Inferior parietal cortex (tissue), 1 donor: ENCODE measurements around the gene THAP5.
"Not testable (repeated sequence)": the region's sequence is repeated elsewhere in the genome, so short reads cannot be mapped to it uniquely, and the experiment has no call there.

ENCODE experiments used
- DNase-seq: peaks from one replicate; pipeline ENCODE4 v3.0.0-alpha.2; 2016; ENCODE audit errors: extremely low spot score

The THAP5 gene

DNA sequence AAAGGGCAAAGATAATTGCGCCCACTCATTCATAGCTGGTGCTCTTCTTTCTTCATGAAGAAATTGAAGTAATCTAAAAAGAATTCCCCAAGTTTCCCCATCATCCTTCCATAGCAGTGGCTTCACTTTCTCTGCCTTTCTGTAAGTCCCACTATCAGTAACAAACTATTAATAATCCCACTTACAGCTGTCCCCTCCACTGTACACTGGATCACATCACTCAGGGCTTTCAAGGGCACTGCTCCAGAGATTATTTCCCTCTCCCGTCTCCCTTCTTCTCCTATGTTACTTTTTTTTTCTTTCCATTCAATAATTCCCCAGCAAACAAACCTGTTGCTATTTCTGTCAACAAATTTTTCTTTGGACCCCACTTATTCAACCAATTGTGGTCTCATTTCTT lies 16.3 kb upstream of the THAP5 start:
- no peak for DNase-seq

DNA sequence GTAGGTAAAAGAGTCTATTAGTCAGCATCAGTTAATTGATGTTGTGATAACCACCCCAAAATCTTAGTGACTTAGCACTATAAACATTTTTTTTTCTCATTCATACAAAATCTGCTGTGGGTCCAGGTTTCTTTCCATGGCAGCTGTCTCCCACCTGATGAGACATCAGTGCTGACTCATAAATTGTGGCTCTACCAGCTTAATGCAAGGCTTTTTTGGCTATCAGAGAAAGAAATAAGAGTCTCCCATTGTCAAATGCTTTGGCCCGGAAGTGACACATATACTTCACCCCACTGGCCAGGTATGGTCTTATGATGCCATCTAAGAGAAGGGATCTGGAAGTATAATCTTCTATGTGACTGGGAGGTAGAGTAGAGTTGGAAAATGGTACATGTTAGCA lies 14.7 kb upstream of the THAP5 start:
- DNase-seq: no peak

DNA sequence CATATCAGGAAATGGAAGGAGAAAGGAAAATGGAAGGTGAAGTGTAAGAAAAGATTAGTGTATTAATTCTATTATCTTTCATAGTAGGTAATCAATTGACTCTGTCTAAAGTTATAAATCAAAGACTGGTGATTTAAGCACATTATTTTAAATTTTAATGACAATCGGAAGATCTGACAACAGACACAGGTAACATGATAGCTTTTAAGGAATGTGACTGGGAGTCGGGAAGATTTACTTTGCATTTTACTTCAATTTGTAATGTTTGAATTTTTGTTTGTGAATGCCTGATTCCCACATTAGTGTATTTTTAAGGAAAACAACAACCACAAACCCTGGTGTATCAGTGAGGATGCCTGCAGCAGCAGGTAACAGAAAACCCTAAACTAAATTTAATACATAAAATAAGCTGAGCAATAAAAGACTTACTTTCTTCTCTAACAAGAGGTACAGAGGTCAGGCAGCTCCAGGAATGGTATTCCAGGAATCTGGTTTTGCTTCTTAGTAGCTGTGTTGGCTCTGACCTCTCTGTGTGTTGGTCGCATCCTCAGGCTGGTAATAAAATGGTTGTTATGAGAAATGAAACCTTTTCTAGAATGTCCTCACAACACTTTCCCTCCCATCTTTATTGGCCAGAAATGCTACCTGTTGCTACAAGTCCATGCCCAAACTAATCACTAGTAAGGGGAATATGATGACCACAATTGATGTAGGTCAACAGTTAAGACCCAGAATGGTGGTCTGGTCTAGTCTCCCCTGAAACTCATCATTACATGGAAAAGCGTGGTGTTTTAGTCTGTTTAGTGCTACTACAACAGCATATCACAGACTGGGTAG lies 12.4 kb upstream of the THAP5 start:
- no peak for DNase-seq

DNA sequence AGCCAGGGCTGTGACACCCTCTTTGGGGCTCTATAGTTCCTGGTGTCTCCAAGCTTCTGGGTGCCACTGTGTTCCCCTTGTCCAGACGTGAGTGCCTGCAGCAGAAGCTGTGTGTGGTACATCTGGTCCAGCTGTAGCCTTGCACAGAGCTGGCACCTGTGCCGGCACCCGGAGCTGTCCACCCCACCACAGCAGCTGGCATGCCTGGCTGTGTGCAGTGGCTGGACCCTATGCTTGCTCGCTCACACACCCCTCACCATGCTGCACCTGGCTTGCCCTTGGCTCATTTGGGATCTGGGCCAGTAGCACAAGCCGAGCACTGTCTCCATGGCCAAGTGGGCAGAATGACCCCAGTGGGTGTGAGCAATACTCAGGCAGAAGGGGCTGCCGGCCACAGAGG lies 10.8 kb upstream of the THAP5 start:
- DNase-seq: no peak

DNA sequence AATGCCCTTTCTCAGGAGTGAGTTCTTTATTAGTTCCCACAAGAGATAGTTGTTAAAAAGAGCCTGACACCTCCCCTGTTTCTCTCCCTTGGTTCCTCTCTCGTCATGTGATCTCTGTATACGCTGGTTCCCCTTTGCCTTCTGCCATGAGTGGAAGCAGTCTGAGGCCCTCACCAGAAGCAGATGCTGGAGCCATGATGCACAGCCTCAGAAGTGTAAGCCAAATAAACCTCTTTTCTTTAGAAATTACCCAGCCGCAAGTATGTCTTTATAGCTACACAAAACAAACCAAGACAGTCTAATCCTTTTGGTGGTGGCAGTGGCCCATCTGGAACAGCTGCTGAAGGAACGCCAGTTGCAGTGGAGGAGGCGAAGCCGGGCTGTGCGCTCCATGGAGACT lies 9.4 kb upstream of the THAP5 start:
- DNase-seq: no peak

DNA sequence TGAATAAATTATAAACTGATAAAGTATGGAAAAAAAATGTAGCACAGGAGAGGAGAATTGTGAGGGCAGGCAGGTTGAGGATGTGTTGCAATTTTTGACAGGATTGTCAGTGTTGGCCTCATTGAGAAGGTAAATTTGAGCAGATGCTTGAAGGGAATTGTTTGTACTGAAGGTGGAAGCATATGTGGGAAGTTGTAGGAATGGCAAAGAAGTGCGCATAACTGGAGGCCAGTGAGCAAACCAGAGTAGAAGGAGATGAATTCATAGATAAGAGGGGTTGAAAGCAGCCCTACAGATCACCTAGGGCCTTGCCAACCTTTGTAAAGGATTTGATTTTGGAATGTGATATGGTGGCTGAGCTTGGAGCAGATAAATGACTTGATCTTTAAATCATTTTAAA lies 6.6 kb upstream of the THAP5 start:
- no peak for DNase-seq

DNA sequence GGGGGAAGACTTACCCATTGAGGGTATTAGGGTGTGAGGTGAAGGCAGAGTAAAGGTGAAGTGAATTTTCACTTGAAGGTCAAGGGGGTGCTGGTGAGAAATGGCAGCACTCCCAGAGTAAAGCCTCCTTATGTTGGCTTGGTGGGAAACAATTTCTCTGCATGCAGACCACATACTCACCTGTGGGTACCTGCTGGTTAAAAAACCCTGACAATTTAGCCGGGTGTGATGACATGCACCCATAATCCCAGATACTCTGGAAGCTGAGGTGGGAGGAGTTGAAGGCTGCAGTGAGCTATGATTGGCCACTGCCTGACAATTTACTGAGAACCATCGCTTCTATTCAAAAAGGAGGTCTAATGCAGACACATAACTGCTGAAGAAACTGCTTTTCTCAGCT lies 5.7 kb upstream of the THAP5 start:
- no peak for DNase-seq

DNA sequence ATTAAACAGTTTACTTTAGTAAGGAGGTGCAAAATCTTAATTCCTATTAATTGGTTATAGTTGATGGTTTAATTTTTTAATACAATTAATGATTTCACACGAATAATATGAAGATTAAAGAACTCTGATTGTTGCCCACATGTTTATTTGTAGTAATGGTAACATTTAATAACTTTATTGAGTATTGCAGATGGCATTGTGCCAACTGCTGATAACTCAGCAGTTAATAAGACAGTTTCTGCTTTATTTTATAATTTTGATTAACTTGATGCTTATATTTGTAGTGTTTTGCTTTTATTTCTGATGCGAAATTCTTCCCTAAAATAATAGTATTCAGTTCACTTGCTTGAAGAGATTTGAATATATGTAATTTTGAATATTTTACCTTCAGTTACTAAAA lies 3.0 kb upstream of the THAP5 start:
- DNase-seq: no peak

DNA sequence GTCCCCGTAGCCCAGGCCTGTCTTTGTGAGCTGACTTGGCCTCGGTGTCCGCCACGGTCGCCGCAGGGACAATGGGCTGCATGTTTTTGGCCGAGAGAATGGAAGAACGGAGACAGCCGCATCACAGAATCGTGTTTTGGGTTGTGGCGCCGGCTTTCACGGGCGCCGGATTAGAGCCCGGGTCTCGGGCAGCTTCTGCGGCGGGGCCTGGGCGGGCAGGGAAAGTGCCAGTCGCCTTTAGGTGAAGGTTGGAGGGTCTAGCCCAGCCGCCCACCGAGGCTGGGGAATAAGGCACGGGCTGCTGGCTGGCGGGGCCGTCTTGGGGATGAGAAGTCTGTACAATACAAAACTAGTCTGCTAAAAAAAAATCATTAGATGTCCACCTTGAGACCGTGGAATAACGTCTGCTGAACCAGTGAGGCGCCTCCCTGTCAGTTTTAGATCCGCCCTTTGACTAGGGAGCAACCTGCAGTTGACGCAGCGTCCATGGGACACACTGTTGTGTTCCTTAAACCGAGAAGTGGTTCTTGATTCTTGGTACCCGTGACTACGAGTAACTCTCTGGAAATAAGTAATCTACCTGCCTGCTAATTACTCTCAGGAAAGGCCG lies 745 bp upstream of the THAP5 start:
- DNase-seq: peak; percentile 54

DNA sequence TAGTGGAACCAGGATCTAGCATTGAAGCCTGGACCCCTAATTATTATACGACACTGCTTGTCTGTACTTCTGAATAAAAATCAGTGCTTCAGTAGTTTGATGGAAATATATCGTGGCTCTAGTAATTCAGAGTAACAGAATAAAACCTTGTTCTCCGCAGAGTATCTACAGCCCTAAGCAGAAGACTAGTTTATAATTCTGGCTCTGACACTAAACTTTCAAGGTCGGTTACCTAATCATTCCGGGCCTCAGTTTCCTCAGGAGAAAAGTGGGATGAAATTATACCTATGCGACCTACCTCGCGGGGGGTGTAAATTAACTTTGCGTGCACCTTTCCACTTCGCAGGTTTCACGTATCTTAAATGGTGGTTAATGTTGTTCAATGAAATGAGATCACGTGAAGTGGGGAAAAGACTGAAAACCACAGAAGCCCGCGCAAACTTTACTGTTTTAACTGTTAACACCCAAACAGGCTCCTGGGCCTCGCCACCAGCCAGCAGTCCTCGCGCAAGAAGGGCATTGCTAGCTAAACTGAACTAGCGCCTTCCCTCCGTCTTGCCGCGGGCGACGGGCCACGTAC lies 615 bp downstream of the THAP5 start:
- no peak for DNase-seq

DNA sequence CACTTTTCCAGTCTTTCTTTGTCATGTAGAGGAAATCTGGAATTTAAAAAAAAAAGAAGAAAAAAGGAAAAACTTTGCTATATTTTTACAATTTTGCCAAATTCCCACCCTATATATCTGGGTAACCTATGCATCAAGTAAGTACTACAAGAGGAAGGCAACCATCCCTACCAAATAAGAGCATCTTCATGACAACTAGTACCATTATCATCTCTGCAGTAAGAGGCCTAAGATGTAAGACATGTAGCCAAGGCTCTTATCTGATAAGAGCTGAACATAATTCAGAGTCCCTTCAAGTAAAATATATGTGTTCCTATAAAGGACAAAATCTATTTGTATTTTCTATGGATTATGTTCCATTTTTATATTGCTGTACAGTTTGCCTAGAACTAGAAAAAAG lies 3.5 kb downstream of the THAP5 start:
- DNase-seq: no peak

DNA sequence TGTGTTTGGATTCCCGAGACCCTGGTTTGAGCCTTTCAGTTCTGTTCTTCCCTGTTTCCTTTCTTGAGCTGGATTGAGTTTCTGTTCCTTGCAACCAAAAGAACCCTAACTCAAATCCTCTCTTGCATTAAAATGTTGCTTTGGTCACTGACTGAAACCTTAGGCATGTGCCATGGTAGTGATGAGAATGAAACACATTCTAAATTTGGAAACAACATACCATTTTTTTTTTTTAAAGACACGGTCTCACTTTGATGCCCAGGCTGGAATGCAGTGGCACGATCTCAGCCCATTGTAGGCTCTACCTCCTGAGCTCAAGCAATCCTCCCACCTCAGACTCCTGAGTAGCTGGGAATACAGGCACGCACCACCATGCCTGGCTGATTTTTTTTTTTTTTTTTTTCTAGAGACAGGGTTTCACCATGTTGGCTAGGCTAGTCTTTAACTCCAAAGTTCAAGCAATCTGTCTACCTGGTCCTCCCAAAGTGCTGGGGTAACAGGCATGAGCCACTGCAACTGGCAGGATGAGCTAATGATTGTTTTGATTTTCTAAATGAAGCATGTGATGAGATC lies 8.4 kb downstream of the THAP5 start:
- no peak for DNase-seq

DNA sequence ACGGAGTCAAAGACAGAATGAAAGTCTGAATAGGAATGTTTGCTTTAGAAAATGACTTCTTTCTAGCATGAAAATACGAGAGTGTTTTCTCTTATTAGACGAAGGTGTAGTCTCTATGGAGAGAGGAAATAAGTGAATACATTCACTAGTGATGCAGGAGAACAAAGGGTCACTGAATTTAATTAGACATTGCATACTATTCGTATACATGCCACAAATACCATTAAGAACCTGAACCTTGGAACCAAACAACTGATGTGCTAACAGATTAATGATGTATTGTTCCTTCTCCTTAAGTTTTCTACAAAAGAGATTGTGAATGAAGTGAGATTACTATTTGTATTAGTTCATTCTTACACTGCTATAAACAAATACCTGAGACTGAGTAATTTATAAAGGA lies 10.3 kb downstream of the THAP5 start:
- no peak for DNase-seq

DNA sequence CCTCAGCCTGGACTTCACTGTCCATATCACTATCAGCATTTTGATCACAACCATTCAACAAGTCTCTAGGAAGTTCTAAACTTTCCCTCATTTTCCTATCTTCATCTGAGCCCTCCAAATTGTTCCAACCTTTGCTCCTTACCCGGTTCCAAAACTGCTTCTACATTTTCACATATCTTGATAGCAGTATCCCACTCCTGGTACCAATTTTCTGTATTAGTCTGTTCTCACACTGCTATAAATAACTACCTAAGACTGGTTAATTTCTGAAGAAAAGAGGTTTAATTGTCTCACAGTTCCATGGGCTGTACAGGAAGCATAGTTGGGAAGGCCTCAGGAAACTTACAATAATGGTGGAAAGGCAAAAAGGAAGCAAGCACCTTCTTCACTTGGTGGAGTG lies 11.9 kb downstream of the THAP5 start:
- DNase-seq: no peak

DNA sequence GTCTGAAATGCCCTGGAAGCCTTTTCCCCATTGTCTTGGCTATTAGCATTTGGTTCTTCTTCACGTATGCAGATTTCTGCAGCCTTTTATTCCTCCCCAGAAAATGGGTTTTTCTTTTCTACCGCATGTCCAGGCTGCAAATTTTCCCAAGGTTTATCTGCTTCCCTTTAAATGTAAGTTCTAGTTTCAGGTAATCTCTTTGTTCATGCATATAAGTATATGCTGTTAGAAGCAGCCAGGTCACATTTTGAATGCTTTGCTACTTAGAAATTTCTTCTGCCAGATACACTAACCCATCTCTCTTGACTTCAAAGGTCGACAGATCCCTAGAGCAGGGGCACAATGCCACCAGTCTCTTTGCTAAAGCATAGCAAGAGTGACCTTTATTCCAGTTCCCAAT lies 12.3 kb downstream of the THAP5 start:
- no peak for DNase-seq

DNA sequence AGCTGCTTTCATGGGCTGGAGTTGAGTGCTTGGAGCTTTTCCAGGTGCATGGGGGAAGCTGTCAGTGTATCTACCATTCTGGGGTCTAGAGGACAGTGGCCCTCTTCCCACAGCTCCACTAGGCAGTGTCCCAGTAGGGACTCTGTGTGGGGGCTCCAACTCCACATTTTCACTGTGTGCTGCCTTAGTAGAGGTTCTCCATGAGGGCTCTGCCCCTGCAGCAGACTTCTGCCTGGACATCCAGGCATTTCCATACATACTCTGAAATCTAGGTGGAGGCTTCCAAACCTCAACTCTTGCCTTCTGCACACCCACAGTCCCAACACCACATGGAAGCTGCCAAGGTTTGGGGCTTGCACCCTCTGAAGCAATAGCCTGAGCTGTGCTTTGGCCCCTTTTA lies 12.8 kb downstream of the THAP5 start:
- not testable (repeated sequence) for DNase-seq

DNA sequence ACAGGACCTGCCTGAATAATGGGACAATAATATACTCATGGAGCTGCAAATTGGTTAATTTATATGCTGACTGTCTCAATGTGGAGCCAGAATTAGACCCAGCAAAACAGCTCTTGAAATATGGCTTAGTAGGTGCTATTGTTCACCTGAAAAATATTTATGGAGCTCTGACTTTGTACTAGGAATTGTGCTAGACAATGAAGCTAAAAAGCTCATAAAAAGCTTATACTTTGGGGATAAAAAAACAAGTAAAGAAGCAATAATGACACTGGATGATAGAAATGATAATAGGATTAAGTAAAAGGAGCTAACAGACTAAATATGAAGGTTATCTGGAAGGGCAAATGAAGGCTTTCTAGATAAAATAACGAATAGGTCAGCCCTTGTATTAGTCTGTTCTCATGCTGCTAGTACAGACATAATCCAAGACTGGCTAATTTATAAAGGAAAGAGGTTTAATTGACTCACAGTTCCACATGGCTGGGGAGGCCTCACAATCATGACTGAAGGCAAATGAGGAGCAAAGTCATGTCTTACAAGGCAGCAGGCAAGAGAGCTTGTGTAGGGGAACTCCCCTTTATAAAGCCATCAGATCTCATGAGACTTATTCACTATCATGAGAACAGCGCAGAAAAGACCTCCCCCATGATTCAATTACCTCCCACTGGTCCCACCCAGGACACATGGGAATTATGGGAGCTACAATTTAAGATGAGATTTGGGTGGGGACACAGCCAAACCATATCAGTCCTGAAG lies 21.2 kb downstream of the THAP5 start:
- DNase-seq: not testable (repeated sequence)

DNA sequence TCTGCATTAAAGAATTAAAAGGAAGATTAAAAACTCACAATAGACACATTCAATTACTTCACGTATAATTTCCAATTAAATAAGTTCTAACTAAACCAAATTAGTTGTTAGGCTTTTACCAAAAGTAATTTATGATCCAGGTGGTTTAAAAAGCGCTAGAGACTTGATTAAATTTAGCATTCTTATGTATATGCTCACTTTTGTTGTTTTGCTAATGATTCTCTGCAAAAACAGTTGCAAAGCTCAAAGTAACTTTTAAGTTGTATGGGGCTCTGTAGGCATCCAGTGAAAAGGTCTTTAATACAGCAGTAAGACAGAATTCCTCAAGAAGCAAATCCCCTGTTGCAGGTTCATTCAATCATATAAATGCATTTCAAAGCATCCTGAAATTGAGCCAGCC lies 28.0 kb downstream of the THAP5 start:
- no peak for DNase-seq

DNA sequence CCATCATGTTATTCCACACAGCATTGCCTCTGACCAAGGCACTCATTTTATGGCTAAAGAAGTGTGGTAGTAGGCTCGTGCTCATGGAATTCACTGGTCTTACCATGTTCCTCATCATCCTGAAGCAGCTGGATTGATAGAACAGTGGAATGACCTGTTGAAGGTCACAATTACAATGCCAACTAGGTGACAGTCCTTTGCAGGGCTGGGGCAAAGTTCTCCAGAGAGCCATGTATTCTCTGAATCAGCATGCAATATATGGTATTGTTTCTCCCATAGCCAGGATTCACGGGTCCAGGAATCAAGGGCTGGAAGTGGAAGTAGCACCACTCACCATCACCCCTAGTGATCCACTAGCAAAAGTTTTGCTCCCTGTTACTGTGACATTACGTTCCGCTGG lies 30.8 kb downstream of the THAP5 start:
- DNase-seq: not testable (repeated sequence)

DNA sequence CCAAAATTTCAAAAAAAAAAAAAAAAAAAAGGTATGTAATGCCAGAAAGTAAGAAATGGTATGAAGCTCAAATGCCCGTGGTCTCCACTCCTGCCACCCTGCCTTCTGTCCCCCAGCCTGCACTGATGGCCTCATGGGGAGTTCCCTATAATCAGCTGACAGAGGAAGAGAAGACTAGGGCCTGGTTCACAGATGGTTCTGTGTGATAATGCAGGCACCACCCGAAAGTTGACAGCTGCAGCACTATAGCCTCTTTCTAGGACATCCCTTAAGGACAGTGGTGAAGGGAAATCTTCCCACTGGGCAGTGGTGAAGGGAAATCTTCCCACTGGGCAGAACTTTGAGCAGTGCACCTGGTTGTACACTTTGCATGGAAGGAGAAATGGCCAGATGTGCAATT lies 31.3 kb downstream of the THAP5 start:
- DNase-seq: not testable (repeated sequence)

DNA sequence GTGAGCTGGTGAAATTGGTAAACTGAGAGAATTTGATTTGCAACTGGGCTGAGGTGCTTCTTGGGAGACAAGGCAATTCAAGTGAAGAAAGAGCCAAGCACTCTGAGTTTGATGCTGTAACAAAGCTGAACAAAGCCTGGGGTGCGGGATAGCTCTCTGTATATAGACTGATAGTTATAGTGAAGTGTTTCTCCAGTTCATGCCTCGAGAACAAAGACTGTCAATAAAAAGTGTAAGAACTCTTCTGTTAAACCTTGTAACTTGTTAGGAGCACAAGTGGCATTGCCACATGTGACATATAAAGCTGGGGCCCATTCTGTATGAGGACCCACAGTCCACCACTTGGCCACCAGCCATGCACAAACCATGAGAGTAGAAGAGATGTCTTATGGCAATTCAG lies 32.3 kb downstream of the THAP5 start:
- no peak for DNase-seq

DNA sequence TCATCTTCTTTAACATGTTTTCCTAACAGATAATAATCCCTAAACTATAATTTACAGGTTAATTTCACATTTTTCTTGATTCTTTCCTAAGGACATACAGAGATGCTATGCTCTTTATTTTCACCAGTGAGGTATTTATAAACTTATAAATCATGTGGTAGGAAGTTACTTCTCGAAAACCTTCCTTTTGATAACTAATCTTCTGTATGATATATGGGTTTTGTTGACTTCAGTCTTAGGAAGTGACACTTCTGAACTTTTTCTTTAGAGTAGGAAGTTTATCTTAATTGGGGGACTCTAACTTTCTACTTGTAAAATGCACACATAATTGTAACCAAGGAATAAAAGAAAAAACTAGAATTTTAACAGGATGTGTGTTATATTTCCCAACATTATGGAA lies 33.8 kb downstream of the THAP5 start:
- DNase-seq: no peak
